Measurements from ENCODE around the gene BTF3.

DNA sequence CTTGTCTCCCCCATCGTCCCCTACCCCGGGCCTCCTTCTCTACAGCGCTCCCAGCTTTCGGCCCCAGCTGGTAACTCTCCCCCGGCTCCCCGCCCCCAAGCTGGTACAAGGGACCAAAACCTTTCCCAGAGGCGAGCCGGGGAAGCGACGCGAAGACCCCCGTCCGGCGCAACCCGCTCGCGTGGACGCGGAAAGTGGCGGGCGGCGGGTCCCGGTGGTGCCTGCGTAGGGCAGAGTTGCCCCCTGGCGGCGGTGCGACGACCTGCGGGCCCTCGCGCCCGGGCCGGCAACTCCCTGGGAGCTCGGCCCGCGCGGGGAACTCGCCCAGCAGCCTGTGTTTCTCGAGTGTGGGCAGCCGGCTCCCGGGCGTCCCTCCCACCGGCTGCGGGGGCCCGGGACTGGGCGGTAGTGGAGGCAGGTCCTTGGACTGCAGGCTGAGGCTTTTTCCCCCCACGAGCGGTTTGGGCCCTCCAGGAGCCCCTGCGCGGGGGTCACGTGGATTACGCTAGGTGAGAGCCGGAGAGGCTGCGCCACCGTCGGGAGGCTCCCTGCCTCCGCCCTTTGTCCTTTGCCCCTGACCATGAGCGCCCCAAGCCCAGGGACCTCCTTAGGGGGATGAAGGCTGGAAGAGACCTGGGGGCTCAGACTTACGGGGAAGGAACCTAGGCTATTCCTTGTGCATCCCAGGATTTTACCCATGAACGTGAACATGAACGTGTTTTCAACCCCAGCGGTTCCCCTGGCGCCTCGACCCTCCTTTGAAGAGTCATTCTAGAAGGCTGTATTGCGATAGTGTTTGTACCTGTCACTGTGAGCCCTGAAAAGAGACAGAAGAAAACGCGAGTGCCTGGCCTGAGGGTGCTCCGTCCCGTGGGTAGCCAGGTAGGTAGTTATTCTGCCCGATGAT is 46.8 kb upstream of the BTF3 start:
- no peak for TF ChIP-seq POLR2AphosphoS5 (IDR thresholded peaks at IDR 0.05; ENCODE audit: low read depth, low read length)
- no peak for TF ChIP-seq SIN3A (IDR thresholded peaks at IDR 0.05; ENCODE audit: borderline replicate concordance, insufficient read depth, low read length)
- TF ChIP-seq, protein P1, sequence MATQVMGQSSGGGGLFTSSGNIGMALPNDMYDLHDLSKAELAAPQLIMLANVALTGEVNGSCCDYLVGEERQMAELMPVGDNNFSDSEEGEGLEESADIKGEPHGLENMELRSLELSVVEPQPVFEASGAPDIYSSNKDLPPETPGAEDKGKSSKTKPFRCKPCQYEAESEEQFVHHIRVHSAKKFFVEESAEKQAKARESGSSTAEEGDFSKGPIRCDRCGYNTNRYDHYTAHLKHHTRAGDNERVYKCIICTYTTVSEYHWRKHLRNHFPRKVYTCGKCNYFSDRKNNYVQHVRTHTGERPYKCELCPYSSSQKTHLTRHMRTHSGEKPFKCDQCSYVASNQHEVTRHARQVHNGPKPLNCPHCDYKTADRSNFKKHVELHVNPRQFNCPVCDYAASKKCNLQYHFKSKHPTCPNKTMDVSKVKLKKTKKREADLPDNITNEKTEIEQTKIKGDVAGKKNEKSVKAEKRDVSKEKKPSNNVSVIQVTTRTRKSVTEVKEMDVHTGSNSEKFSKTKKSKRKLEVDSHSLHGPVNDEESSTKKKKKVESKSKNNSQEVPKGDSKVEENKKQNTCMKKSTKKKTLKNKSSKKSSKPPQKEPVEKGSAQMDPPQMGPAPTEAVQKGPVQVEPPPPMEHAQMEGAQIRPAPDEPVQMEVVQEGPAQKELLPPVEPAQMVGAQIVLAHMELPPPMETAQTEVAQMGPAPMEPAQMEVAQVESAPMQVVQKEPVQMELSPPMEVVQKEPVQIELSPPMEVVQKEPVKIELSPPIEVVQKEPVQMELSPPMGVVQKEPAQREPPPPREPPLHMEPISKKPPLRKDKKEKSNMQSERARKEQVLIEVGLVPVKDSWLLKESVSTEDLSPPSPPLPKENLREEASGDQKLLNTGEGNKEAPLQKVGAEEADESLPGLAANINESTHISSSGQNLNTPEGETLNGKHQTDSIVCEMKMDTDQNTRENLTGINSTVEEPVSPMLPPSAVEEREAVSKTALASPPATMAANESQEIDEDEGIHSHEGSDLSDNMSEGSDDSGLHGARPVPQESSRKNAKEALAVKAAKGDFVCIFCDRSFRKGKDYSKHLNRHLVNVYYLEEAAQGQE (IDR thresholded peaks at IDR 0.05; ENCODE audit: insufficient read depth in 1 of 2, low read depth in 2 of 2, low read length in 2 of 2) = no peak
